ENCODE measurements around the gene SLC2A8. TPM values are rescaled to one million over a fixed set of nuclear protein-coding genes. Genes with fewer than 3 reads are reported as not detected.

The SLC2A8 gene
- total RNA-seq, 3 donors from 2014 or later (not counting 1 experiment from before 2014, with no cell fraction given), result 21.1 to 30.6 (median 30.0) TPM

GRCh38 chr9:127397646-127398274 lies 791 bp downstream of the SLC2A8 start:
- no peak for TF ChIP-seq CTCF (IDR thresholded peaks at IDR 0.05)
- Histone ChIP-seq H3K36me3 (ENCODE audit: control insufficient read depth, insufficient read depth, low read length) (peaks cover 2% of the 10 kb centered on the region), H3K4me1 (ENCODE audit: control insufficient read depth, insufficient read depth, low read length) (peaks cover 23% of the 10 kb centered on the region), H3K4me3 (ENCODE audit: low read length) (peak overlapping the region; percentile 30), H3K27me3 (ENCODE audit: control insufficient read depth, insufficient read depth, low read length) (peaks cover 13% of the 10 kb centered on the region), H3K27ac (ENCODE audit: low read length) (no peak overlapping the region), H3K9me3 (ENCODE audit: control insufficient read depth, insufficient read depth, low read length) (no peaks in the 10 kb centered on the region)
- H3K9me3 Mint-ChIP-seq, result no peaks in the 10 kb centered on the region
- peaks cover 6 to 8% of the 10 kb centered on the region in 2 donors for H3K27me3 Mint-ChIP-seq (ENCODE audit: low read depth in 2 of 2)
- H3K4me1 Mint-ChIP-seq, result peaks cover 9 to 13% of the 10 kb centered on the region in 2 donors
- peak overlapping the region; percentile 83 for H3K4me3 Mint-ChIP-seq
- H3K36me3 Mint-ChIP-seq, result no peaks in the 10 kb centered on the region
- intact Hi-C loops (cut with micrococcal nuclease), result loop anchor here (2.0 to 10.0 kb wide), 3 partner anchors 27 to 173 kb away; partner anchors contain the start of genes LRSAM1, RPL12 and ZNF79
- 2% methylated on average over 46 of the region's 55 CpGs for WGBS (ENCODE audit: insufficient coverage)
- H3K27ac Mint-ChIP-seq, result peak overlapping the region; percentile 57 to 84
- DNase-seq, result peak; percentile 40 to 57
- no peak for ATAC-seq

DNA sequence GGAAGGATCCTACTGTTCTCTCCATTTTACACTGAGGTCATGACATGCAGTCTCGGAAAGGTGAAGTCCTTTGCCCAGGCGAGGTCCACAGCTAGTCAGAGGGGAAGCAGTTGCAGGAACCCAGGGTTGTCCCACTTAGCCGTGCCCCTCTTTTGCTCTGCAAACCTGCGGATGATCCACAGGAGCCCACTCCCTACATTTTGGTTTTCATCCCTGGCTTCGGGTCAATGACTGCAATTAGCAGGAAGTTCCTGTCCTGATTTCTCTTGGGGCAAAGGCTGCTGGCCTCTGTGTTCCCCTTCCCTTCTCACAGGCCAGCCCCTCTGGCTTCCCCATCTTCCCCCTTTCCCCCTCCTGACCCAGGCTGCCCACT lies 1.3 kb downstream of the SLC2A8 start:
- no peaks in the 10 kb centered on the region for H3K9me3 Mint-ChIP-seq
- Histone ChIP-seq H3K4me3 (ENCODE audit: low read length) (peak overlapping the region; percentile 30), H3K4me1 (ENCODE audit: control insufficient read depth, insufficient read depth, low read length) (peaks cover 23% of the 10 kb centered on the region), H3K36me3 (ENCODE audit: control insufficient read depth, insufficient read depth, low read length) (peaks cover 2% of the 10 kb centered on the region), H3K9me3 (ENCODE audit: control insufficient read depth, insufficient read depth, low read length) (no peaks in the 10 kb centered on the region), H3K27ac (ENCODE audit: low read length) (no peak overlapping the region), H3K27me3 (ENCODE audit: control insufficient read depth, insufficient read depth, low read length) (peaks cover 13% of the 10 kb centered on the region)
- intact Hi-C loops (cut with micrococcal nuclease), result loop anchor here (10.0 kb wide), 1 partner anchor 173 kb away; no protein-coding TSS in a partner anchor
- H3K4me1 Mint-ChIP-seq, result peaks cover 9 to 13% of the 10 kb centered on the region in 2 donors
- peak overlapping the region; percentile 57 to 84 for H3K27ac Mint-ChIP-seq
- DNase-seq (no peak), ATAC-seq (no peak)
- H3K4me3 Mint-ChIP-seq, result peak overlapping the region; percentile 83
- H3K27me3 Mint-ChIP-seq (ENCODE audit: low read depth in 2 of 2), result peaks cover 3 to 6% of the 10 kb centered on the region in 2 donors
- WGBS (ENCODE audit: insufficient coverage), result 56% methylated on average over 5 of the region's 5 CpGs
- TF ChIP-seq CTCF (IDR thresholded peaks at IDR 0.05), result no peak
- H3K36me3 Mint-ChIP-seq, result no peaks in the 10 kb centered on the region

DNA sequence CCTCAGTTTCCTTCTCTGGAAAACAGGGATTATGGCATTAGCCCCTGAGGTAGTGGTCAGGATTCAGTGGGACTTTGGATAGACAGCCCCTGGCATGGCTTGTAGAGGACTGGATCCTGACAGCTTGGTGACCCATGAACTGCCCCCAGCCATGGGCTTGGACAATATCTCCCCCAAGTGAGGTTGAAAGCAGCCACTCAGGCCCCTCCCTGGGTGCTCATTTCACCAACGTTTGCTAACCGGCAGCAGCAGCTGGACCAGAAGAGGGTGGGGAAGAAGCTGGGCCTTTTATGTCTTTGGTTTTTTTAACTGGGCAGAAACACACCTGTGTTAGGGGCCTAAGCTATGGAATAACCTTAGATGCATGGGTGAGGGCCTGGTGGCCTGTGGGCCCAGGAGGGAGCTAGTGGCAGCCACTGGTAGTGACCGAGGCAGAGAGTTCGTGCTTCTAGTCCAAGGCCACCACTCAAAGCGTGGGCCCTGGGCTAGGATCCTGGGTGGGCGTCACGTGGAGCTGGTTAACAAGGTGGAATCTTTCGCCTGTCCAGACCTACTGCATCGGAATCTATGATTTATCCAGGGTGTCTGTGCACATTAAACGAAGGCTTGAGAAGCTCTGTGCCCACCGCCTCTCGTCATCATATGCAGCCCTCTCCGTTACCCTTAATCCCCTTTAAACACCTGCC lies 1.9 kb downstream of the SLC2A8 start:
- Mint-ChIP-seq H3K27me3 (ENCODE audit: low read depth in 2 of 2) (peaks cover 0 to 6% of the 10 kb centered on the region in 2 donors), H3K36me3 (no peaks in the 10 kb centered on the region), H3K27ac (peak overlapping the region; percentile 57 to 84), H3K4me1 (peaks cover 9 to 13% of the 10 kb centered on the region in 2 donors), H3K4me3 (peak overlapping the region; percentile 83), H3K9me3 (no peaks in the 10 kb centered on the region)
- intact Hi-C loops (cut with micrococcal nuclease), result loop anchor here (10.0 kb wide), 1 partner anchor 174 kb away; no protein-coding TSS in a partner anchor
- H3K27ac ChIP-seq (ENCODE audit: low read length), result no peak overlapping the region
- 96% methylated on average over 13 of the region's 13 CpGs for WGBS (ENCODE audit: insufficient coverage)
- peaks cover 13% of the 10 kb centered on the region for H3K27me3 ChIP-seq (ENCODE audit: control insufficient read depth, insufficient read depth, low read length)
- H3K4me3 ChIP-seq (ENCODE audit: low read length), result no peak overlapping the region
- ATAC-seq, result no peak
- H3K4me1 ChIP-seq (ENCODE audit: control insufficient read depth, insufficient read depth, low read length), result peaks cover 23% of the 10 kb centered on the region
- DNase-seq, result no peak
- no peaks in the 10 kb centered on the region for H3K9me3 ChIP-seq (ENCODE audit: control insufficient read depth, insufficient read depth, low read length)
- H3K36me3 ChIP-seq (ENCODE audit: control insufficient read depth, insufficient read depth, low read length), result peaks cover 2% of the 10 kb centered on the region
- no peak for TF ChIP-seq CTCF (IDR thresholded peaks at IDR 0.05)
